ENCODE data around the gene STX3.

The STX3 gene

GRCh38 chr11:59730896-59731565 lies 24.1 kb upstream of the STX3 start:
- ChIA-PET POLR2A (no interaction called here), CTCF (interaction anchor here (1.1 kb wide), 1 partner anchor 8 kb away, joined by 4 read pairs; no protein-coding TSS in a partner anchor)
- Histone ChIP-seq H3K36me3 (ENCODE audit: control insufficient read depth in 4 of 4, insufficient read depth in 4 of 4, low read length in 3 of 4) (no peaks in the 10 kb centered on the region), H3K27ac (ENCODE audit: insufficient read depth in 1 of 2, low read depth in 1 of 2, low read length in 2 of 2, poor library complexity in 1 of 2, severe bottlenecking in 2 of 2) (no peak overlapping the region), H3K4me1 (ENCODE audit: control extremely low read depth in 1 of 4, control insufficient read depth in 4 of 4, insufficient read depth in 4 of 4, low read length in 3 of 4) (peaks cover 4 to 14% (median 9%) of the 10 kb centered on the region in 4 experiments), H3K27me3 (replicated peaks in 2 of 5; ENCODE audit: control insufficient read depth in 4 of 5, insufficient read depth in 5 of 5, low read length in 4 of 5) (no peaks in the 10 kb centered on the region), H3K9me3 (ENCODE audit: control extremely low read depth in 1 of 5, control insufficient read depth in 4 of 5, insufficient read depth in 2 of 5, low read depth in 1 of 5, low read length in 4 of 5) (no peaks in the 10 kb centered on the region), H3K4me3 (ENCODE audit: control insufficient read depth in 1 of 7, extremely low read depth in 1 of 7, insufficient read depth in 4 of 7, low read depth in 2 of 7, low read length in 6 of 7) (no peak overlapping the region)
- WGBS (ENCODE audit: insufficient coverage), result 100% methylated on average over 2 of the region's 2 CpGs
- DNase-seq, result no peak

GRCh38 chr11:59746111-59746510 lies 9.1 kb upstream of the STX3 start:
- Histone ChIP-seq H3K27ac (ENCODE audit: insufficient read depth in 1 of 2, low read depth in 1 of 2, low read length in 2 of 2, poor library complexity in 1 of 2, severe bottlenecking in 2 of 2) (no peak overlapping the region), H3K27me3 (replicated peaks in 2 of 5; ENCODE audit: control insufficient read depth in 4 of 5, insufficient read depth in 5 of 5, low read length in 4 of 5) (no peaks in the 10 kb centered on the region), H3K4me3 (ENCODE audit: control insufficient read depth in 1 of 7, extremely low read depth in 1 of 7, insufficient read depth in 4 of 7, low read depth in 2 of 7, low read length in 6 of 7) (no peak overlapping the region), H3K36me3 (ENCODE audit: control insufficient read depth in 4 of 4, insufficient read depth in 4 of 4, low read length in 3 of 4) (no peaks in the 10 kb centered on the region), H3K9me3 (ENCODE audit: control extremely low read depth in 1 of 5, control insufficient read depth in 4 of 5, insufficient read depth in 2 of 5, low read depth in 1 of 5, low read length in 4 of 5) (no peaks in the 10 kb centered on the region), H3K4me1 (ENCODE audit: control extremely low read depth in 1 of 4, control insufficient read depth in 4 of 4, insufficient read depth in 4 of 4, low read length in 3 of 4) (no peaks in the 10 kb centered on the region)
- no peak for DNase-seq
- POLR2A ChIA-PET, result no interaction called here
- CTCF ChIA-PET, result interaction anchor here (1.2 kb wide), 1 partner anchor 21 kb away, joined by 3 read pairs; no protein-coding TSS in a partner anchor
- no CpG with 5 or more reads among the region's 2 CpGs for WGBS (ENCODE audit: insufficient coverage)

- Histone ChIP-seq H3K4me1 (ENCODE audit: control extremely low read depth in 1 of 4, control insufficient read depth in 4 of 4, insufficient read depth in 4 of 4, low read length in 3 of 4) (peaks cover 7 to 31% (median 28%) of the 10 kb centered on the region in 4 experiments), H3K27me3 (replicated peaks in 2 of 5; ENCODE audit: control insufficient read depth in 4 of 5, insufficient read depth in 5 of 5, low read length in 4 of 5) (no peaks in the 10 kb centered on the region), H3K4me3 (ENCODE audit: control insufficient read depth in 1 of 7, extremely low read depth in 1 of 7, insufficient read depth in 4 of 7, low read depth in 2 of 7, low read length in 6 of 7) (peak overlapping the region; percentile 76 to 95 (median 86)), H3K36me3 (ENCODE audit: control insufficient read depth in 4 of 4, insufficient read depth in 4 of 4, low read length in 3 of 4) (peaks cover 0 to 4% (median 0%) of the 10 kb centered on the region in 4 experiments), H3K9me3 (ENCODE audit: control extremely low read depth in 1 of 5, control insufficient read depth in 4 of 5, insufficient read depth in 2 of 5, low read depth in 1 of 5, low read length in 4 of 5) (no peaks in the 10 kb centered on the region), H3K27ac (ENCODE audit: insufficient read depth in 1 of 2, low read depth in 1 of 2, low read length in 2 of 2, poor library complexity in 1 of 2, severe bottlenecking in 2 of 2) (peak overlapping the region in 1 of 2 experiments; percentile 56)
- ChIA-PET CTCF (interaction anchor here (1.1 to 6.9 kb wide), 11 partner anchors 11 to 65 kb away, joined by 3 to 74 read pairs (median 16); no protein-coding TSS in a partner anchor), POLR2A (interaction anchor here (1.8 kb wide), 1 partner anchor 48 kb away, joined by 5 read pairs; no protein-coding TSS in a partner anchor)
- peak; percentile 74 to 83 (median 78) for DNase-seq
- WGBS (ENCODE audit: insufficient coverage), result 38% methylated on average over 40 of the region's 47 CpGs
Measured at GRCh38 chr11:59753650-59754493, 1.3 kb upstream of the STX3 start.

GRCh38 chr11:59754494-59754858 lies 700 bp upstream of the STX3 start:
- DNase-seq, result peak in 2 of 3 donors; percentile 60 to 62
- no peaks in the 10 kb centered on the region for H3K27me3 ChIP-seq (replicated peaks in 2 of 5; ENCODE audit: control insufficient read depth in 4 of 5, insufficient read depth in 5 of 5, low read length in 4 of 5)
- H3K36me3 ChIP-seq (ENCODE audit: control insufficient read depth in 4 of 4, insufficient read depth in 4 of 4, low read length in 3 of 4), result peaks cover 0 to 4% (median 0%) of the 10 kb centered on the region in 4 experiments
- ChIA-PET POLR2A (interaction anchor here (1.8 kb wide), 1 partner anchor 47 kb away, joined by 5 read pairs; no protein-coding TSS in a partner anchor), CTCF (interaction anchor here (1.1 to 6.9 kb wide), 9 partner anchors 11 to 89 kb away, joined by 3 to 74 read pairs (median 20); no protein-coding TSS in a partner anchor)
- 0% methylated on average over 16 of the region's 20 CpGs for WGBS (ENCODE audit: insufficient coverage)
- H3K4me3 ChIP-seq (ENCODE audit: control insufficient read depth in 1 of 7, extremely low read depth in 1 of 7, insufficient read depth in 4 of 7, low read depth in 2 of 7, low read length in 6 of 7), result peak overlapping the region; percentile 76 to 95 (median 86)
- peaks cover 7 to 31% (median 28%) of the 10 kb centered on the region in 4 experiments for H3K4me1 ChIP-seq (ENCODE audit: control extremely low read depth in 1 of 4, control insufficient read depth in 4 of 4, insufficient read depth in 4 of 4, low read length in 3 of 4)
- H3K27ac ChIP-seq (ENCODE audit: insufficient read depth in 1 of 2, low read depth in 1 of 2, low read length in 2 of 2, poor library complexity in 1 of 2, severe bottlenecking in 2 of 2), result peak overlapping the region in 1 of 2 experiments; percentile 56
- H3K9me3 ChIP-seq (ENCODE audit: control extremely low read depth in 1 of 5, control insufficient read depth in 4 of 5, insufficient read depth in 2 of 5, low read depth in 1 of 5, low read length in 4 of 5), result no peaks in the 10 kb centered on the region

- DNase-seq, result peak; percentile 55 to 86 (median 79)
Measured at GRCh38 chr11:59755701-59756557, 753 bp downstream of the STX3 start.

GRCh38 chr11:59756558-59756840 lies 1.3 kb downstream of the STX3 start:
- Histone ChIP-seq H3K36me3 (ENCODE audit: control insufficient read depth in 4 of 4, insufficient read depth in 4 of 4, low read length in 3 of 4) (peaks cover 0 to 12% (median 0%) of the 10 kb centered on the region in 4 experiments), H3K27ac (ENCODE audit: insufficient read depth in 1 of 2, low read depth in 1 of 2, low read length in 2 of 2, poor library complexity in 1 of 2, severe bottlenecking in 2 of 2) (no peak overlapping the region), H3K4me1 (ENCODE audit: control extremely low read depth in 1 of 4, control insufficient read depth in 4 of 4, insufficient read depth in 4 of 4, low read length in 3 of 4) (peaks cover 7 to 31% (median 28%) of the 10 kb centered on the region in 4 experiments), H3K4me3 (ENCODE audit: control insufficient read depth in 1 of 7, extremely low read depth in 1 of 7, insufficient read depth in 4 of 7, low read depth in 2 of 7, low read length in 6 of 7) (peak overlapping the region in 6 of 7 experiments; percentile 21 to 95 (median 88)), H3K9me3 (ENCODE audit: control extremely low read depth in 1 of 5, control insufficient read depth in 4 of 5, insufficient read depth in 2 of 5, low read depth in 1 of 5, low read length in 4 of 5) (no peaks in the 10 kb centered on the region), H3K27me3 (replicated peaks in 2 of 5; ENCODE audit: control insufficient read depth in 4 of 5, insufficient read depth in 5 of 5, low read length in 4 of 5) (no peaks in the 10 kb centered on the region)
- CTCF ChIA-PET, result interaction anchor here (1.4 to 6.9 kb wide), 6 partner anchors 9 to 50 kb away, joined by 4 to 74 read pairs (median 32); no protein-coding TSS in a partner anchor
- WGBS (ENCODE audit: insufficient coverage), result 5% methylated on average over 2 of the region's 3 CpGs
- POLR2A ChIA-PET, result no interaction called here
- peak in 1 of 3 donors; percentile 10 for DNase-seq

More at GRCh38 chr11:59755701-59756557, 753 bp downstream of the STX3 start:
- ChIA-PET CTCF (interaction anchor here (0.7 to 6.9 kb wide), 11 partner anchors 8 to 90 kb away, joined by 3 to 74 read pairs (median 6); no protein-coding TSS in a partner anchor), POLR2A (interaction anchor here (0.9 to 1.0 kb wide), 2 partner anchors 11 to 17 kb away, joined by 3 to 5 read pairs; no protein-coding TSS in a partner anchor)
- WGBS (ENCODE audit: insufficient coverage), result 3% methylated on average over 9 of the region's 23 CpGs
- Histone ChIP-seq H3K27me3 (replicated peaks in 2 of 5; ENCODE audit: control insufficient read depth in 4 of 5, insufficient read depth in 5 of 5, low read length in 4 of 5) (no peaks in the 10 kb centered on the region), H3K27ac (ENCODE audit: insufficient read depth in 1 of 2, low read depth in 1 of 2, low read length in 2 of 2, poor library complexity in 1 of 2, severe bottlenecking in 2 of 2) (peak overlapping the region in 1 of 2 experiments; percentile 64), H3K4me3 (ENCODE audit: control insufficient read depth in 1 of 7, extremely low read depth in 1 of 7, insufficient read depth in 4 of 7, low read depth in 2 of 7, low read length in 6 of 7) (peak overlapping the region; percentile 76 to 95 (median 86)), H3K4me1 (ENCODE audit: control extremely low read depth in 1 of 4, control insufficient read depth in 4 of 4, insufficient read depth in 4 of 4, low read length in 3 of 4) (peaks cover 7 to 31% (median 28%) of the 10 kb centered on the region in 4 experiments), H3K36me3 (ENCODE audit: control insufficient read depth in 4 of 4, insufficient read depth in 4 of 4, low read length in 3 of 4) (peaks cover 0 to 8% (median 0%) of the 10 kb centered on the region in 4 experiments), H3K9me3 (ENCODE audit: control extremely low read depth in 1 of 5, control insufficient read depth in 4 of 5, insufficient read depth in 2 of 5, low read depth in 1 of 5, low read length in 4 of 5) (no peaks in the 10 kb centered on the region)
